Neural crest cell (in vitro differentiated cells): Measurements from ENCODE around the gene CDH13. TPM values are rescaled to one million over a fixed set of nuclear protein-coding genes. Genes with fewer than 3 reads are reported as not detected.

Experiments used
- DNase-seq: peaks from one replicate; pipeline ENCODE4 v3.0.0; 2021; ENCODE audit warnings: low read depth, mixed read lengths, low spot score
- H3K27ac Mint-ChIP-seq: one replicate; pipeline ENCODE4 v1.8.0; 2021; ENCODE audit warnings: mild to moderate bottlenecking, mixed read lengths; ENCODE audit not compliant: unreplicated experiment
- H3K27me3 Mint-ChIP-seq: 2 replicates; pipeline ENCODE4 v1.8.0; 2021; ENCODE audit warnings: low read depth, mild to moderate bottlenecking, mixed read lengths
- H3K36me3 Mint-ChIP-seq: 2 replicates; pipeline ENCODE4 v1.8.0; 2021; ENCODE audit warnings: low read depth, mild to moderate bottlenecking, mixed read lengths
- H3K4me1 Mint-ChIP-seq: 2 replicates; pipeline ENCODE4 v1.8.0; 2021; ENCODE audit warnings: mixed read lengths
- H3K4me3 Mint-ChIP-seq: one replicate; pipeline ENCODE4 v1.8.0; 2021; ENCODE audit warnings: mild to moderate bottlenecking, mixed read lengths
- H3K9me3 Mint-ChIP-seq: 2 replicates; pipeline ENCODE4 v1.8.0; 2021; ENCODE audit warnings: mixed read lengths
- total RNA-seq: library from RNA; stranded (reverse); gene quantifications from 2 replicates; pipeline ENCODE4 v1.2.1, GENCODE V29; 2021
- TF ChIP-seq, protein P1 (sequence below): fragments of 200-600 bp; sonication (generic); conservative IDR thresholded peaks from 2 replicates; pipeline ENCODE4 v1.5.0; 2021; ENCODE audit warnings: antibody characterized with exemption, mild to moderate bottlenecking

CDH13 gene
- total RNA-seq, 1 donor from 2014 or later, result 1.1 TPM

DNA sequence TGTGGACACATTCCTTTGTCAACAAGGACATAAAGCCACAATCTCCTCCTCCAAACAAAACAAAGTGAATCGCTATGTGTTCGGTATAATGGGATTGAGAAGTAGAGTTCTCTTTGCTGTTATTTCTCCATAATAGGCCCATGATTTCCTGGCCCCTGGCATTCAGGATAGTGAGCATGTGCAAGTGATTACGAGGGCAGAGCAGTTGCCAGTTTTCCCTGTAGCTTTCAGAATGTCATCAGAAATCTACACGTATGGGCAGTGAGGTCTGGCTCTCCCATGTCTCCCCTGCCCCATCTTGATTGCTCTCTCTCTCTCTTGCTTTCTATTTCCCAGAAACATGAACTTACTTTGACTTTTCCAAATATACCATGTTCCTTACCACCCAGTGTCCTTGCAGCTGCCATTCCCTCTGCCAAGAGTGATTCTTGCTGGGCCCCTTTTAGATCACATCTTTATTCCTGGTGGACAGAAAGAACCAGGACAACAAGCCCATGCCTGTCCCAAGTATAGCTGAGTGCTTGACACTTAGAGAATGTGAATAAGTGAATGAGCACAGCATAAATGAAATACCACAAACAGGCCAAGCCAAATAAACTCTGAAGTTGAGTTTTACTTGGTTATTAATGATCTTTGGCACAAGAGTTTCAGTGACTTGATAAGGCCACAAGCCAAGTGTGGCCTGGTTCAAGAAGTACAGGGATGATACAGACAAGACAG lies 273.1 kb downstream of the CDH13 start:
- Mint-ChIP-seq H3K4me3 (no peak overlapping the region), H3K27me3 (no peaks in the 10 kb centered on the region), H3K36me3 (no peaks in the 10 kb centered on the region), H3K4me1 (no peaks in the 10 kb centered on the region), H3K27ac (no peak overlapping the region), H3K9me3 (no peaks in the 10 kb centered on the region)
- DNase-seq, result no peak
- TF ChIP-seq, protein P1, sequence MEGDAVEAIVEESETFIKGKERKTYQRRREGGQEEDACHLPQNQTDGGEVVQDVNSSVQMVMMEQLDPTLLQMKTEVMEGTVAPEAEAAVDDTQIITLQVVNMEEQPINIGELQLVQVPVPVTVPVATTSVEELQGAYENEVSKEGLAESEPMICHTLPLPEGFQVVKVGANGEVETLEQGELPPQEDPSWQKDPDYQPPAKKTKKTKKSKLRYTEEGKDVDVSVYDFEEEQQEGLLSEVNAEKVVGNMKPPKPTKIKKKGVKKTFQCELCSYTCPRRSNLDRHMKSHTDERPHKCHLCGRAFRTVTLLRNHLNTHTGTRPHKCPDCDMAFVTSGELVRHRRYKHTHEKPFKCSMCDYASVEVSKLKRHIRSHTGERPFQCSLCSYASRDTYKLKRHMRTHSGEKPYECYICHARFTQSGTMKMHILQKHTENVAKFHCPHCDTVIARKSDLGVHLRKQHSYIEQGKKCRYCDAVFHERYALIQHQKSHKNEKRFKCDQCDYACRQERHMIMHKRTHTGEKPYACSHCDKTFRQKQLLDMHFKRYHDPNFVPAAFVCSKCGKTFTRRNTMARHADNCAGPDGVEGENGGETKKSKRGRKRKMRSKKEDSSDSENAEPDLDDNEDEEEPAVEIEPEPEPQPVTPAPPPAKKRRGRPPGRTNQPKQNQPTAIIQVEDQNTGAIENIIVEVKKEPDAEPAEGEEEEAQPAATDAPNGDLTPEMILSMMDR, result no peak

GRCh38 chr16:82900559-82900958 lies 273.8 kb downstream of the CDH13 start:
- H3K27ac Mint-ChIP-seq, result no peak overlapping the region
- no peaks in the 10 kb centered on the region for H3K36me3 Mint-ChIP-seq
- TF ChIP-seq, protein P1, result no peak
- H3K27me3 Mint-ChIP-seq, result no peaks in the 10 kb centered on the region
- H3K4me1 Mint-ChIP-seq, result no peaks in the 10 kb centered on the region
- no peak for DNase-seq
- H3K4me3 Mint-ChIP-seq, result no peak overlapping the region
- no peaks in the 10 kb centered on the region for H3K9me3 Mint-ChIP-seq

GRCh38 chr16:82911925-82912324 lies 285.2 kb downstream of the CDH13 start:
- peaks cover 2% of the 10 kb centered on the region for H3K4me1 Mint-ChIP-seq
- peaks cover 7% of the 10 kb centered on the region for H3K9me3 Mint-ChIP-seq
- no peaks in the 10 kb centered on the region for H3K27me3 Mint-ChIP-seq
- no peak overlapping the region for H3K4me3 Mint-ChIP-seq
- no peaks in the 10 kb centered on the region for H3K36me3 Mint-ChIP-seq
- no peak overlapping the region for H3K27ac Mint-ChIP-seq
- DNase-seq, result no peak
- TF ChIP-seq, protein P1, result no peak

- no peaks in the 10 kb centered on the region for H3K36me3 Mint-ChIP-seq
- H3K27ac Mint-ChIP-seq, result no peak overlapping the region
- TF ChIP-seq, protein P1, result no peak
- peaks cover 6% of the 10 kb centered on the region for H3K4me1 Mint-ChIP-seq
- H3K4me3 Mint-ChIP-seq, result no peak overlapping the region
- no peaks in the 10 kb centered on the region for H3K27me3 Mint-ChIP-seq
- H3K9me3 Mint-ChIP-seq, result peaks cover 4% of the 10 kb centered on the region
- DNase-seq, result no peak
Observed at GRCh38 chr16:82915139-82915824, 288.5 kb downstream of the CDH13 start.

GRCh38 chr16:82917886-82918595 lies 291.3 kb downstream of the CDH13 start:
- no peaks in the 10 kb centered on the region for H3K36me3 Mint-ChIP-seq
- H3K27ac Mint-ChIP-seq, result no peak overlapping the region
- H3K4me1 Mint-ChIP-seq, result peaks cover 6% of the 10 kb centered on the region
- H3K4me3 Mint-ChIP-seq, result no peak overlapping the region
- DNase-seq, result no peak
- H3K9me3 Mint-ChIP-seq, result peaks cover 3% of the 10 kb centered on the region
- TF ChIP-seq, protein P1, result no peak
- no peaks in the 10 kb centered on the region for H3K27me3 Mint-ChIP-seq
